Body of pancreas (tissue), 4 donors: ENCODE results near the gene VLDLR.

Source experiments
- CTCF ChIP-seq, 7 experiments: fragments of 450-650 bp in 4 of 7; fragments of 200-600 bp in 3 of 7; sonication (generic) in 3 of 7; IDR thresholded peaks; one replicate each; pipeline ENCODE4 v1.5.1; 2016 to 2019; ENCODE audit warnings: antibody characterized with exemption in 7 of 7
- POLR2A ChIP-seq, 3 donors: fragments of 450-650 bp; IDR thresholded peaks; one replicate each; pipeline ENCODE4 v1.6.1; 2016; ENCODE audit warnings: antibody characterized with exemption in 3 of 3, mild to moderate bottlenecking in 2 of 3

- TF ChIP-seq CTCF (IDR thresholded peaks at IDR 0.05) (no peak), POLR2A (IDR thresholded peaks at IDR 0.05) (no peak)
Measured at GRCh38 chr9:2645569-2645968, 24.0 kb downstream of the VLDLR start.
